HG02840 (cell line): ENCODE data around the gene BHLHE23.

Experiments used
- ATAC-seq: cut with Tn5 transposase; IDR thresholded peaks from one replicate; pipeline ENCODE4 v1.9.1; 2021; ENCODE audit warnings: mild to moderate bottlenecking, moderate library complexity, moderate number of reproducible peaks; ENCODE audit not compliant: unreplicated experiment, low FRiP score

The BHLHE23 gene

GRCh38 chr20:63026582-63027165 is 19.9 kb upstream of the BHLHE23 start:
- no peak for ATAC-seq

GRCh38 chr20:63025534-63026331 is 19.0 kb upstream of the BHLHE23 start:
- ATAC-seq = no peak

- ATAC-seq = no peak
Measured at GRCh38 chr20:63024573-63025392, 18.0 kb upstream of the BHLHE23 start.

GRCh38 chr20:63023936-63024571 is 17.3 kb upstream of the BHLHE23 start:
- no peak for ATAC-seq

GRCh38 chr20:63023071-63023935 is 16.5 kb upstream of the BHLHE23 start:
- no peak for ATAC-seq

GRCh38 chr20:63022501-63022900 is 15.7 kb upstream of the BHLHE23 start:
- no peak for ATAC-seq

GRCh38 chr20:63021356-63022321 is 14.9 kb upstream of the BHLHE23 start:
- ATAC-seq = no peak

GRCh38 chr20:63020681-63021080 is 13.9 kb upstream of the BHLHE23 start:
- ATAC-seq = no peak

GRCh38 chr20:63017826-63018411 is 11.2 kb upstream of the BHLHE23 start:
- ATAC-seq = no peak

GRCh38 chr20:63017076-63017825 is 10.5 kb upstream of the BHLHE23 start:
- ATAC-seq = no peak

GRCh38 chr20:63016514-63017075 is 9.8 kb upstream of the BHLHE23 start:
- no peak for ATAC-seq

- no peak for ATAC-seq
Measured at GRCh38 chr20:63015662-63016361, 9.0 kb upstream of the BHLHE23 start.

GRCh38 chr20:63015147-63015661 is 8.4 kb upstream of the BHLHE23 start:
- ATAC-seq = no peak

- ATAC-seq = no peak
Measured at GRCh38 chr20:63014710-63015109, 7.9 kb upstream of the BHLHE23 start.

- ATAC-seq = no peak
Measured at GRCh38 chr20:63014287-63014686, 7.5 kb upstream of the BHLHE23 start.

GRCh38 chr20:63013207-63013606 is 6.4 kb upstream of the BHLHE23 start:
- no peak for ATAC-seq

GRCh38 chr20:63011798-63012197 is 5.0 kb upstream of the BHLHE23 start:
- no peak for ATAC-seq
